UCSD-AML1 (cell line): Measurements from ENCODE around the gene SDC3.
"Not testable (repeated sequence)": the region's sequence is repeated elsewhere in the genome, so short reads cannot be mapped to it uniquely, and the experiment has no call there.

Source experiments
- DNase-seq: peaks from one replicate; lab custom pipeline; 2025; ENCODE audit not compliant: unreplicated experiment; lab: John Stamatoyannopoulos, UW

Gene SDC3

GRCh38 chr1:30908696-30909364, at the start of gene SDC3:
Gene SDC3 (minus strand): TSS chr1:30908758. CDS start chr1:30908586, 172 bp downstream.
- DNase-seq: no peak

- DNase-seq: no peak
These were observed 49.1 kb upstream of the SDC3 start for GRCh38 chr1:30957560-30958222.

- DNase-seq: no peak
These were observed 47.0 kb upstream of the SDC3 start for GRCh38 chr1:30955448-30956015.

GRCh38 chr1:30953685-30954084, 45.1 kb upstream of the SDC3 start:
- no peak for DNase-seq

- no peak for DNase-seq
These were observed 43.5 kb upstream of the SDC3 start for GRCh38 chr1:30952098-30952497.

GRCh38 chr1:30950700-30951099, 42.1 kb upstream of the SDC3 start:
- DNase-seq: no peak

GRCh38 chr1:30950053-30950452, 41.5 kb upstream of the SDC3 start:
- DNase-seq: no peak

- DNase-seq: not testable (repeated sequence)
These were observed 40.9 kb upstream of the SDC3 start for GRCh38 chr1:30949487-30949838.

GRCh38 chr1:30948813-30949486, 40.4 kb upstream of the SDC3 start:
- not testable (repeated sequence) for DNase-seq

GRCh38 chr1:30948278-30948677, 39.7 kb upstream of the SDC3 start:
- no peak for DNase-seq

GRCh38 chr1:30947212-30947611, 38.7 kb upstream of the SDC3 start:
- DNase-seq: no peak

GRCh38 chr1:30942326-30942963, 33.9 kb upstream of the SDC3 start:
- no peak for DNase-seq

- no peak for DNase-seq
These were observed 32.0 kb upstream of the SDC3 start for GRCh38 chr1:30940541-30940940.

- no peak for DNase-seq
These were observed 28.1 kb upstream of the SDC3 start for GRCh38 chr1:30936541-30937171.

GRCh38 chr1:30935758-30936157, 27.2 kb upstream of the SDC3 start:
- DNase-seq: not testable (repeated sequence)

GRCh38 chr1:30934613-30935012, 26.1 kb upstream of the SDC3 start:
- DNase-seq: no peak

- DNase-seq: no peak
These were observed 25.3 kb upstream of the SDC3 start for GRCh38 chr1:30933874-30934252.

GRCh38 chr1:30930631-30931173, 22.1 kb upstream of the SDC3 start:
- no peak for DNase-seq

GRCh38 chr1:30929944-30930525, 21.5 kb upstream of the SDC3 start:
- no peak for DNase-seq

- peak; percentile 46 for DNase-seq
These were observed 20.8 kb upstream of the SDC3 start for GRCh38 chr1:30929135-30929889.
